ENCODE measurements around the gene FBXO42. TPM values are rescaled to one million over a fixed set of nuclear protein-coding genes. Genes with fewer than 3 reads are reported as not detected.
A peak's percentile ranks its signal among the peaks of the same experiment; 100 is the strongest.

The FBXO42 gene
- total RNA-seq, 1 donor from 2014 or later = 19.0 TPM

GRCh38 chr1:16219968-16220500 lies 132.2 kb downstream of the FBXO42 start:
- intact Hi-C loops (cut with micrococcal nuclease) = loop anchor here (5.0 kb wide), 1 partner anchor 603 kb away; the partner anchor contains the start of gene DDI2
- ChIA-PET CTCF (no interaction called here), POLR2A (no interaction called here)
- Mint-ChIP-seq H3K4me3 (no peak overlapping the region), H3K27ac (no peak overlapping the region), H3K36me3 (ENCODE audit: low read depth) (no peaks in the 10 kb centered on the region), H3K4me1 (peaks cover 20% of the 10 kb centered on the region), H3K9me3 (no peaks in the 10 kb centered on the region), H3K27me3 (peaks cover 2% of the 10 kb centered on the region)
- ATAC-seq (ENCODE audit: low read depth) = no peak
- no peak for DNase-seq
- no peak for TF ChIP-seq CTCF (IDR thresholded peaks at IDR 0.05)

- DNase-seq (no peak), ATAC-seq (ENCODE audit: low read depth) (no peak)
- Mint-ChIP-seq H3K36me3 (ENCODE audit: low read depth) (no peaks in the 10 kb centered on the region), H3K27me3 (no peaks in the 10 kb centered on the region), H3K27ac (peak overlapping the region; percentile 53), H3K9me3 (no peaks in the 10 kb centered on the region), H3K4me1 (peaks cover 20% of the 10 kb centered on the region), H3K4me3 (no peak overlapping the region)
- ChIA-PET CTCF (interaction anchor here (0.9 to 3.1 kb wide), 3 partner anchors 13 to 136 kb away, joined by 3 to 10 read pairs (median 3); no protein-coding TSS in a partner anchor), POLR2A (interaction anchor here (3.0 kb wide), 1 partner anchor 12 kb away, joined by 32 read pairs; no protein-coding TSS in a partner anchor)
- TF ChIP-seq CTCF (IDR thresholded peaks at IDR 0.05) = no peak
- intact Hi-C loops (cut with micrococcal nuclease) = loop anchor here (5.0 kb wide), 1 partner anchor 601 kb away; the partner anchor contains the start of gene DDI2
Observed at GRCh38 chr1:16218674-16219071, 133.6 kb downstream of the FBXO42 start.

GRCh38 chr1:16218014-16218673 lies 134.1 kb downstream of the FBXO42 start:
- Mint-ChIP-seq H3K27me3 (peaks cover under 1% of the 10 kb centered on the region), H3K27ac (peak overlapping the region; percentile 53), H3K4me3 (peak overlapping the region; percentile 29), H3K9me3 (no peaks in the 10 kb centered on the region), H3K36me3 (ENCODE audit: low read depth) (no peaks in the 10 kb centered on the region), H3K4me1 (peaks cover 20% of the 10 kb centered on the region)
- ChIA-PET CTCF (interaction anchor here (0.9 to 3.1 kb wide), 5 partner anchors 12 to 136 kb away, joined by 3 to 10 read pairs (median 3); no protein-coding TSS in a partner anchor), POLR2A (interaction anchor here (2.1 to 3.0 kb wide), 2 partner anchors 12 to 19 kb away, joined by 11 to 32 read pairs; partner anchors contain the start of gene CPLANE2)
- no peak for ATAC-seq (ENCODE audit: low read depth)
- intact Hi-C loops (cut with micrococcal nuclease) = loop anchor here (5.0 kb wide), 1 partner anchor 601 kb away; the partner anchor contains the start of gene DDI2
- DNase-seq = no peak
- TF ChIP-seq CTCF (IDR thresholded peaks at IDR 0.05) = no peak

- intact Hi-C loops (cut with micrococcal nuclease) = loop anchor here (1.0 to 5.0 kb wide), 3 partner anchors 10 to 600 kb away; partner anchors contain the start of gene DDI2
- H3K4me1 Mint-ChIP-seq = peaks cover 20% of the 10 kb centered on the region
- no peak for TF ChIP-seq CTCF (IDR thresholded peaks at IDR 0.05)
- peak overlapping the region; percentile 41 for H3K27ac Mint-ChIP-seq
- H3K9me3 Mint-ChIP-seq = no peaks in the 10 kb centered on the region
- peak; percentile 99 for ATAC-seq (ENCODE audit: low read depth)
- H3K36me3 Mint-ChIP-seq (ENCODE audit: low read depth) = no peaks in the 10 kb centered on the region
- peak overlapping the region; percentile 89 for H3K4me3 Mint-ChIP-seq
- ChIA-PET POLR2A (interaction anchor here (0.6 to 3.0 kb wide), 11 partner anchors 11 to 924 kb away, joined by 3 to 32 read pairs (median 4); partner anchors contain the start of genes CPLANE2, FBXO42 and RNU1-1), CTCF (interaction anchor here (0.8 to 3.1 kb wide), 5 partner anchors 13 to 138 kb away, joined by 3 to 10 read pairs (median 4); partner anchors contain the start of gene CPLANE2)
- H3K27me3 Mint-ChIP-seq = peaks cover 4% of the 10 kb centered on the region
- peak; percentile 88 for DNase-seq
Observed at GRCh38 chr1:16217061-16217785, 135.1 kb downstream of the FBXO42 start.

Measured in activated B cell treated with CpG ODN at 0.5 μM for 24 hours (primary cell).